ENCODE data around the gene DUSP12. TPM values are rescaled to one million over a fixed set of nuclear protein-coding genes. Genes with fewer than 3 reads are reported as not detected.

DUSP12 gene
- total and polyA plus RNA-seq, 4 donors, result 7.9 to 18.2 (median 12.5) TPM

- Histone ChIP-seq H3K4me3 (ENCODE audit: low read depth in 1 of 3, low read length in 3 of 3) (no peak overlapping the region), H3K4me1 (ENCODE audit: control insufficient read depth in 4 of 4, insufficient read depth in 4 of 4, low read length in 3 of 4) (peaks cover 0 to 4% (median under 1%) of the 10 kb centered on the region in 4 donors), H3K9ac (ENCODE audit: low read depth in 1 of 2, low read length in 2 of 2) (no peak overlapping the region), H3K27me3 (ENCODE audit: control insufficient read depth in 4 of 4, insufficient read depth in 4 of 4, low read length in 3 of 4) (no peaks in the 10 kb centered on the region), H3K27ac (ENCODE audit: low read depth in 1 of 2, low read length in 2 of 2) (no peak overlapping the region), H3K36me3 (ENCODE audit: control insufficient read depth in 4 of 4, insufficient read depth in 3 of 4, low read depth in 1 of 4, low read length in 3 of 4) (peaks cover 0 to 47% (median 32%) of the 10 kb centered on the region in 4 donors), H3K9me3 (ENCODE audit: control insufficient read depth in 4 of 4, low read length in 3 of 4) (no peaks in the 10 kb centered on the region)
- TF ChIP-seq JUND (IDR thresholded peaks at IDR 0.05), result no peak
- TF ChIP-seq FOXA1 (IDR thresholded peaks at IDR 0.05), result no peak
- TF ChIP-seq HNF4A (conservative IDR thresholded peaks at IDR 0.05), result no peak
- TF ChIP-seq CTCF (IDR thresholded peaks at IDR 0.05; ENCODE audit: low read depth, low read length, missing input control), result no peak
- TF ChIP-seq REST (IDR thresholded peaks at IDR 0.05), result no peak
- no peak for TF ChIP-seq RXRA (IDR thresholded peaks at IDR 0.05)
- no peak for TF ChIP-seq RAD21 (IDR thresholded peaks at IDR 0.05)
- no peak for DNase-seq (ENCODE audit: low spot score)
- WGBS, result 86% methylated on average over 2 of the region's 2 CpGs
These were observed 53.6 kb downstream of the DUSP12 start for GRCh38 chr1:161803181-161803580.

- TF ChIP-seq ZBTB33 (IDR thresholded peaks at IDR 0.05) (no peak), ATF3 (IDR thresholded peaks at IDR 0.05) (no peak), GABPA (IDR thresholded peaks at IDR 0.05 in 1 of 2, conservative IDR thresholded peaks at IDR 0.05 in 1 of 2) (no peak), YY1 (IDR thresholded peaks at IDR 0.05) (no peak), SP1 (IDR thresholded peaks at IDR 0.05) (no peak), MAX (IDR thresholded peaks at IDR 0.05) (no peak), FOXA1 (IDR thresholded peaks at IDR 0.05) (no peak), FOXA2 (IDR thresholded peaks at IDR 0.05) (no peak), RXRA (IDR thresholded peaks at IDR 0.05) (no peak), JUND (IDR thresholded peaks at IDR 0.05) (no peak), EGR1 (IDR thresholded peaks at IDR 0.05; ENCODE audit: low read depth in 2 of 2) (no peak)
- Histone ChIP-seq H3K27ac (ENCODE audit: low read depth in 1 of 2, low read length in 2 of 2) (no peak overlapping the region), H3K4me1 (ENCODE audit: control insufficient read depth in 4 of 4, insufficient read depth in 4 of 4, low read length in 3 of 4) (peaks cover 0 to 4% (median under 1%) of the 10 kb centered on the region in 4 donors), H3K4me3 (ENCODE audit: low read depth in 1 of 3, low read length in 3 of 3) (no peak overlapping the region), H3K9me3 (ENCODE audit: control insufficient read depth in 4 of 4, low read length in 3 of 4) (peaks cover 0 to 2% (median 0%) of the 10 kb centered on the region in 4 donors), H3K36me3 (ENCODE audit: control insufficient read depth in 4 of 4, insufficient read depth in 3 of 4, low read depth in 1 of 4, low read length in 3 of 4) (peaks cover 0 to 38% (median 24%) of the 10 kb centered on the region in 4 donors), H3K9ac (ENCODE audit: low read depth in 1 of 2, low read length in 2 of 2) (no peak overlapping the region), H3K27me3 (ENCODE audit: control insufficient read depth in 4 of 4, insufficient read depth in 4 of 4, low read length in 3 of 4) (no peaks in the 10 kb centered on the region)
- 94% methylated on average over 3 of the region's 3 CpGs for WGBS
- DNase-seq (ENCODE audit: low spot score), result no peak
These were observed 56.0 kb downstream of the DUSP12 start for GRCh38 chr1:161805399-161806197.
